Fibroblast of mammary gland (primary cell): Measurements from ENCODE around the gene DQX1.
A peak's percentile ranks its signal among the peaks of the same experiment; 100 is the strongest.

ENCODE experiments used
- DNase-seq: peaks from one replicate; pipeline ENCODE4 v3.0.0-alpha.2; 2010; ENCODE audit warnings: low read depth
- H3K4me3 ChIP-seq: 2 replicates; pipeline ENCODE4 v1.5.1; 2011; ENCODE audit warnings: low read depth, mild to moderate bottlenecking, low read length, moderate library complexity; ENCODE audit not compliant: control insufficient read depth
- CTCF ChIP-seq: conservative IDR thresholded peaks from 2 replicates; pipeline ENCODE4 v1.5.1; 2011; ENCODE audit warnings: low read depth, low read length, inconsistent platforms; ENCODE audit not compliant: control insufficient read depth, insufficient read depth

The DQX1 gene

GRCh38 chr2:74532222-74532621 is 6.2 kb upstream of the DQX1 start:
- peak; percentile 76 for DNase-seq
- H3K4me3 ChIP-seq: no peak overlapping the region
- TF ChIP-seq CTCF: peak; percentile 38

- no peak overlapping the region for H3K4me3 ChIP-seq
- DNase-seq: no peak
- no peak for TF ChIP-seq CTCF
Measured at GRCh38 chr2:74531666-74532065, 5.6 kb upstream of the DQX1 start.

- TF ChIP-seq CTCF: no peak
- peak; percentile 47 for DNase-seq
- H3K4me3 ChIP-seq: peak overlapping the region; percentile 98
Measured at GRCh38 chr2:74530239-74531187, 4.5 kb upstream of the DQX1 start.

GRCh38 chr2:74529357-74530238 is 3.6 kb upstream of the DQX1 start, which contains the start of the genes AUP1 and HTRA2:
AUP1 (minus strand) TSS chr2:74529706; CDS start chr2:74529629, 77 bp downstream.
HTRA2 (plus strand) TSS chr2:74529933; CDS start chr2:74530007, 74 bp downstream.
- no peak for TF ChIP-seq CTCF
- H3K4me3 ChIP-seq: peak within 1 kb of the TSS; percentile 98
- DNase-seq: peak; percentile 99

GRCh38 chr2:74528600-74529356 is 2.7 kb upstream of the DQX1 start:
- H3K4me3 ChIP-seq: peak overlapping the region; percentile 98
- TF ChIP-seq CTCF: no peak
- no peak for DNase-seq

GRCh38 chr2:74527741-74528140 is 1.7 kb upstream of the DQX1 start:
- no peak for TF ChIP-seq CTCF
- DNase-seq: no peak
- no peak overlapping the region for H3K4me3 ChIP-seq
